Activated CD4-positive, CD25-positive, alpha-beta regulatory T cell treated with anti-CD3 and anti-CD28 coated beads, Interleukin-2, amount 50 U/mL, for 72 hours (primary cell): ENCODE measurements around the gene C19orf25.
"Not testable (repeated sequence)": the region's sequence is repeated elsewhere in the genome, so short reads cannot be mapped to it uniquely, and the experiment has no call there.

ENCODE experiments used
- DNase-seq: peaks from one replicate; pipeline ENCODE4 v3.0.0; 2021

Gene C19orf25

DNA sequence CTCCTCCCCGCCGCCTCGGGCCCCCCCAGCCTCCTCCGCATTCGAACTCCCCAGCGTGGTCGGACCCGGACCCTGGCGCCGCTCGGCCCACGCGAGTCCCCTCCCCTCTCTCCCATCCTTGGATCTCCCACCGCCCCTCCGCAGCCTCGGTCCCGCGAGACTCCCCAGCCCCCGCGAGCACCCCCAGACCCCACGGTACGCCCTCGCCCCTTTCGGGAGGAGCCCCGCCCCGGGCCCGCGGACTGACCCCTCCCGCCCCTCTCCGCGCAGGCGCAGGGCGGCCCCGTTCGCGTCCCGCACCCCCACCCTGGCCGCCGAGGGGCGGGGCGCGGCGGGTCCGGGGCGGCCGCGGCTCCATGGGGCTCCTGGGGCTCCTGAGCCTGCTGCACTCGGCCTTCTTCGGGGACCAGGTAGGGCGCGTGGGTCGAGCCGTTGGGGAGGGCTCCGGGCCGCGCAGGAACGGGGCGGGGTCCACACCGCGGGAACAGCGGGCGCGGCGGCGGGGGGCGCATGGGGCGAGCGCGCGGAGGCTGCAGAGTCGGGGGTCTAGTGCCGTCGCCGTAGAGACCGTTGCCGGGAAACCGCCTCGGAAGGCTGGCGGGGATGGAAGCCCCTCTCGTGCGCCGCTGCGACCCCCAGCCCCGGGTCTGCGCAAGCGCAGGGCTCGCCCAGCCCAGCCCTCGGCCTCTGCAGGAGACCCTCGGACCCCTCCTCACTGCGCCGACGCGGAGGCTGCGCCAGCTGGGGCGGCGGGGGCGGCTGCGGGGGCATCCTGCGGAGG, 32.9 kb downstream of the C19orf25 start:
- no peak for DNase-seq

DNA sequence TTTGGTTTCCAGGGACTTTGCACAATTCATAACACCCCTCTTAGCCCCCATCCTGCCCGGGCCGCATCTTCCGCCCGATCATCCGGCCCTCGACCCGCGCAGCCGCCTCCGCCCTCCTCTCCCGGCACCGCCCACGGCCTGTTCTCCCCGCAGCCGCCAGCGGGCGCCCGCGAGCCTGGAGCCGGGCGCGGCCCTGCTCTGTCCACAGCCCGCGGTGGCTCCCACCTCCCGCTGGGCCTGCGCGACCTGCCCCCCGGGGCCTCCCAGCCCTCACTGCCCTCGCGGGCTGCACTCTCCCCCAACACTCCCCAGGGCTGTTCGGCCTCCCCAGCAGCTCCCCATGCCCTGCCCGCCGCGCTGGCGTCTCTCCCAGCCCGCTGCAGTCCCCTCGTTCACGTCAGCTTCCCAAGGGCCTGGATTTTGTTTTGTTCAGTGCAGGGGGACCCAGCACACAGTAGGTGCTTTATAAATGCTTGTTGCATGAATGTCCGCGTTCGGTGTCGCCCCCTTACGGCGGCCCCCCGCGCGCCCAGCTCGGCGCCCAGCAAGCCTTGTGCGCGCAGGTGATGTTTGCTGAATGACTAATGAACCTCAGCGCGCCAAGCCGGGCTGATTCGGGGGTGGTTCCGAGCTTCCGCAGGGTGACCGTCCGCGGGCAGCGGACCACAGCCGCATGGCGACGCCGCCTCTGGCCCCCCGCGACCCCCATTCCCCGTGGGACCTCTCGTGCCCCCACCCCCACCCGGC, 33.7 kb downstream of the C19orf25 start:
- DNase-seq, result peak; percentile 86

DNA sequence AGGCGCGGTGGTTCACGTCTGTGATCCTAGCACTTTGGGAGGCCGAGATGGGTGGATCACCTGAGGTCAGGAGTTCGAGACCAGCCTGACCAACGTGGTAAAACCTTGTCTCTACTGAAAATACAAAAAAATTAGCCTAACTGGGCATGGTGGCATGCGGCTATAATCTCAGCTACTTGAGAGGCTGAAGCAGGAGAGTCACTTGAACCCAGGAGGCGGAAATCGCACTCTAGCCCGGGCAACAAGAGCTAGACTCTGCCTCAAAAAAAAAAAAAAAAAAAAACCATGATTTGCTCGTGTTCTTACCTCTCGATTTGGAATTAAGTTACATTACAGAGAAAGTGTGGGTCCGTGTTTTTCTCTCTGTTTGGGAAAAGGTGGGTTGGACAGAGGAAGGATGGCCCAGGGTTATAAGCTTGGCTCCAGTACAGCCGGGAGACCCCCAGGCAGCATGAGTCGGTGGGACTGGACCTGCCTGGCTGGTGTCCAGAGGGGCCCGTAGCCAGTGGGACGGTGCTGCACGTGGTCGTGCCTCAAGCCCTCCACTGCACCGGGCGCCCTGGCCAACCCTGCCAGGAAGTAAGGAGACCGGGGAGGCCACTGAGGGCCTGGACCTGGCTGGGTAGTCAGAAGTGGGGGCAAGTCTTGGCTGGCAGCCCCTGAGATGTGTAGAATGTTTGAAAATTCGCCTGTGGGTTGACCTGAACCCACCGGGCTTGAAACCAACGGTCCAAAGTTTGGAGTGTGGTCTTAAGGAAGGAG, 37.2 kb downstream of the C19orf25 start:
- no peak for DNase-seq

DNA sequence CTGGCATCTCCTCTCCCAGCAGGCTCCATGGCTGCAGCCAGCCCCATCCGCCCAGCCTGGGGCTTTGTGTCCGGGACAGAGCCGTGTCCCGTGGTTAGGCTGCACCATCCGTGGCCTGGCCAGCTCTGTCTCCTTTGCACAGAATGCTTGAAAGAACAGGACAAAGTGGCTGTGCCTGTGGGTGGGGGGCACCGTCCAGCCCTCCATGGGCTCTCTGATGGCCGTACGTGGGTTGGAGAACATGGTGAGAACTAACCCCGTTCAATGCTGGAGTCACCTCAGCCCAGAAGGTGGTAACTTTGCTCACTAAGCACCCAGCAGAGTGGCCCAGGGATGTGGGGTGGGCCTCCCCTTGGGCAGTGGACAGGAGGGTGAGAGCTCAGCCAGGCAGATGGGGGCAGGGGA, 38.0 kb downstream of the C19orf25 start:
- DNase-seq, result no peak

DNA sequence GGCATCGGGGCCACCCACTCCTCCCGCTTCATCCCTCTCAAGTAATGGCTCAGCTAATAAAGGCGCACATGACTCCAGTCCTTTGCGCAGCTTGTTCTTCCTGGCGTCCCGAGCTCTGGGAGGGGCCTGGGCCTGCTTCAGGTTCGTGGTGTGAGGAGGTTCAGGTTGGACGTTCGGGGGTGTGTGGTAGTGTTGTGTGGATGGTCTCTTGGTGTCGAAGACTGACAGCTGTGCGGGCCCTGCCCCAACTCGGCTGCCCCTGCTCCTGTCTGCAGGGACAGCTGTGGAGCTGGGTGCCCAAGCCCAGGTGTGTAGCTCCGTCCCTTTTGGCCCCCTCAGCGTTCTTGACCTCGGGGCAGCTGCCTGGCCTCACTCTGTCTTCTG, 38.6 kb downstream of the C19orf25 start:
- no peak for DNase-seq

DNA sequence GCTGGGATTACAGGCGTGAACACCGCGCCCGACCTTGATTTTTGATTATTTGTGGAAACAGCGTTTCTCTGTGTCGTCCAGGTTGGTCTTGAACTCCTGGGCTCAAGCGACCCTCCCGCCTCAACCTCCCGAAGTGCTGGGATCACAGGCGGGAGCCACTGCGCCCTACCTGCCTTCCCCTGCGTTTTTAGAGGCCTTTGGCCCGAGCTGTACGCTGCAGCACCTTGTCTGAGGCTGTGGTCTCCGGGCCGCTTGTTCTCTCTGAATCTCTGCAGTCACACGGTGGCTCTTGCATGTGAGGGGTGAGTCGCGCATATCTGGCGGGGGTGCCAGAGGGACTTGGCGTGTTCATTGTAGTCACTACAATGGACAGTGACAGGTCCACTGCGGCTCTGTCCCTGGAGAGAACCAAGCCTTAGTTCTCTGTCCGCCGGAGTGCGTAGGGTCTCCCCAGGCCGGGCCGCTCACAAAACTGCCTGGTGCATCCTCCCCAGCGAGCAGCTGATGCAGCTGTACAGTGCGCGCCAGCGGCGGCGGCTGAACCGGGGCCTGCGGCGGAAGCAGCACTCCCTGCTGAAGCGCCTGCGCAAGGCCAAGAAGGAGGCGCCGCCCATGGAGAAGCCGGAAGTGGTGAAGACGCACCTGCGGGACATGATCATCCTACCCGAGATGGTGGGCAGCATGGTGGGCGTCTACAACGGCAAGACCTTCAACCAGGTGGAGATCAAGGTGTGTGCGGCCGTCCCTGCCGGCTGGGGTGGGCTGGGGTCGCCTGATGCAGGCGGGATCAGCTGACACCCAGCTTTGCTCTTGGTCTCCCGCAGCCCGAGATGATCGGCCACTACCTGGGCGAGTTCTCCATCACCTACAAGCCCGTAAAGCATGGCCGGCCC, 39.2 kb downstream of the C19orf25 start:
- DNase-seq, result not testable (repeated sequence)

DNA sequence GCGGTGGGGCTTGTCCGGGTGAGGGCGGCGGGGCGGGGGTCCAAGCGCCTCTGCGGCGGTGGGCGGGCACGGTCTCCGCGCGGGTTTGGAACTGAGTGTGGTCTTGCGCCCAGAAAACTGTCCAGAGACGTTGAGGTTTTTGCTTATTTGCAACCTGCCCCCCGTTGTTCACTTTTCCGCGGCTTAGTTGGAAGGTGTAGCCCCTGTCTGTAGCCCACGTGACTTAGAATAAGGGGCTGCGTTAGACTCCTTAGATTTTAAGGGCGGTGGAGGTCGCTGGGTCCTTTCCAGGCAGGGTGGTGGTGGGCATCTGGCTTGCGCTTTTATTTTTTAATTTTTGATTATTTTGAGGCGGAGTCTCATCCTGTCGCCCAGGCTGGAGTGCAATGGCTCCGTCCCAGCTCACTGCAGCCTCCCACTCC, 40.1 kb downstream of the C19orf25 start:
- no peak for DNase-seq

DNA sequence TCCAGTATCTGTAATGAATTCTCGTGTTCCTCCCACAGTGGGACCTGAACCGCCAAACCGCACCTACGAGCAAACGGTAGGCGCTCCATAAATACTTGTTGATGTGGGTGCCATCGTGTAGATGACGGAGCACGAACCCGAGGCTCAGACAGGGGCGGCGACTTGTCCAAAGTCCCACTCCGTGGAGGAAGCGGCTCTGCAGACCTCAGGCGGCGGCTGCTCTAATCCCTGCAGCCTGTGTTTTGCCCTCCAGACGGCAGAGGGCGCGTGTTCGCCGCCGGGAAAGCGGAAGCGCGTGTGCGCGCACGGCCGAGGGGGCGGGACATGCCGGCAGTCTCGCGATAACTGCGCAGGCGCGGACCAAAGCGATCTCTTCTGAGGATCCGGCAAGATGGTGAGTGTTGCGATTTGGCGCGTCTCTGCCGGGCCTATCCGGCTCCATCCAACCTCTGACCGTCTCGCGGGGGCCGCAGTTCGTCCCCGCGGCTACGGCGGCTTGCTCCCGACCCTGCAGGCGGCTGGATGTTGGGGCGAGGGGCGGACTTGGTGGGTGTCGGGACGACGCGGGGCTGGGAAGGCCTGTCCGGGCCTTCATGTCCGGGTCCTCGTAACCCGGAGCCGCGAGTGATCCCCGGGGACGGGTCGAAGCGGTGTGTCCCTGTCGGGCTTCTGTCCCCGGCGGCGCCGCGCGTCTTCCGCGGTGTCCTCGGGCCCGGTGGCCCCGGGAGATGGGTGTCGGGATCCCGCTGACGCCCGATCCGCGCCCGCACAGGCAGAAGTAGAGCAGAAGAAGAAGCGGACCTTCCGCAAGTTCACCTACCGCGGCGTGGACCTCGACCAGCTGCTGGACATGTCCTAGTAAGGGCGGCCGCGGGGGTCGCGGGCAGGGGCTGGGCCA, 40.7 kb downstream of the C19orf25 start, which contains the start of gene RPS15:
RPS15 (plus strand) TSS at position 362 of the 898 bp plus-strand sequence; CDS start at position 392, 30 bp downstream.
- DNase-seq, result peak; percentile 97

DNA sequence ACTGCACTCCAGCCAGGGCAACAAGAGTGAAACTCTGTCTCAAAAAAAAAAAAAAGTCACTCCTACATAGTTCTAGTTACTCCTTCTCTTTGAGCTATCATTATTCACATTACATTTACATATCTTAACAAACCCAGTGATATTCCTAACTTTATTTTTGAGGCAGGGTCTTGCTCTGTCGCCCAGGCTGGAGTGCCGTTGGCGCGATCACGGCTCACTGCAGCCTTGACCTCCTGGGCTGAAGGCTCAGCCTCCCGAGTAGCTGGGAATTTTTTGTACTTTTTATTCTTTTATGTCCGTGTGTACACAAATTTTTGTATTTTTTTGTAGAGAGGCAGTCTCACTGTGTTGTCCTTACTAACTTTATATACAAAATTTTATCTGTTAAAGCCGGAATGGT, 41.4 kb downstream of the C19orf25 start:
- DNase-seq, result no peak

DNA sequence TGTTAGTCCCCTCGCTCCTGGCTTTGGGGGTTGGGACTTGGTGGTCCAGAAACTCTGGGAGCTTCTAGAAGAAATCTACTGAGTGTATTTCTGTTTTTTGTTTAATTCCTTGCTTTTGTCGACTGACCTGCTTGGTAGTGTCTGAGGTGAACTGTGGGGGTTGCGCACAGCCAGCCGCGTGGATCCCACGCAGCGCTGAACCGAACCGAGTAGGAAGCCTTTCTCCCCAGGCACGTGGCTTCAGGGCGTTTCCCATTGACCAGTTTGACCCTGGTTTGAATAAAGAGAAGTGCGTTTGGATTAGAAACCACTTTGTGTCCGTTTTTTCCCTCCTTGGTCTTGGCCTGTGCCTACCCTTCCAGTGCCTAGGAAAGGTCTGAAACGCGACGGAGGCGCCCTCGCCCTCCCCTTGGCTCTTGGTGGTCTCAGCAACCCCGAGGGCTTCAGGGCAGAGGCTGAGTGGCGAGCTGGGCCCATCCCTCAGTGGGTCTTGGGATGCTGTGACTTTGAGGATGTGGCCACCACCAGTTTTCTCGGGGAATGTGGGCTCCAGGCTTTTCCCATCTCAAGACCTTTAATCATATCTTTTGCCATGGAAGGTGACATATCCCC, 43.5 kb downstream of the C19orf25 start:
- DNase-seq, result no peak

DNA sequence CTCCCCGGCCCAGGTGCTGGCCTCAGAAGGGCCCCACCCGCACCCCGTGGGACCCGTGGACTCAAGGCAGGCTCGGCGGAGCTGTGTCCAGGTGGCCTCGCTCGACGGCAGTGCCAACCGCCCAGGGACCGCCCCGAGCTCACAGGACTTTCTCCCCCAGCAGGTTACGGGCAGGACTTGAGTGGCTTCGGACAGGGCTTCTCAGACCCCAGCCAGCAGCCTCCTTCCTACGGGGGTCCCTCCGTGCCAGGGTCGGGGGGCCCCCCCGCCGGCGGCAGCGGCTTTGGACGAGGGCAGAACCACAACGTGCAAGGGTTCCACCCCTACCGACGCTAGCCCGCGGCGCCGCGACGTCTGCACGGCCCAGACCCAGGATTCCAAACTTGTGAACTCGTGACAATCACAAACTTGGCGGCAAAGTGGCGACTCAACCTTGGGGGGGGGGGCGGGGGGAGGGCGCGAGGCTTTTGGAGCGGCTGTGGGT, 44.4 kb downstream of the C19orf25 start:
- no peak for DNase-seq

DNA sequence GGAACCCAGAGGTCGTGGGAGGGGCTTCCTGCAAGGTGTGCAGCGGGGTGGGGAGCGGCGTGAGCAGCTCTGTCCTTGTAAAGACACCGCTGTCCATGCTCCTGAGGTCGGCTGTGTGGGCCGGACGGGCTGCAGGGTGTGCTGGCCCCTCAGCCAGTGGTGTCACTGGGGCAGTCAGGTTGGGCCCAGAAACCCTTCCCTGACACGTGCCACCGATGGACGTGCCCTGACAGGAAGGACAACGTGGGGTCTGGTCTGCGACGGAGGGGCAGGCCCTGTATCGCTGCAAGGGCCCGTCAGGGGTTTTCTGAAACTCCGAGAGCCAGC, 45.0 kb downstream of the C19orf25 start:
- no peak for DNase-seq

DNA sequence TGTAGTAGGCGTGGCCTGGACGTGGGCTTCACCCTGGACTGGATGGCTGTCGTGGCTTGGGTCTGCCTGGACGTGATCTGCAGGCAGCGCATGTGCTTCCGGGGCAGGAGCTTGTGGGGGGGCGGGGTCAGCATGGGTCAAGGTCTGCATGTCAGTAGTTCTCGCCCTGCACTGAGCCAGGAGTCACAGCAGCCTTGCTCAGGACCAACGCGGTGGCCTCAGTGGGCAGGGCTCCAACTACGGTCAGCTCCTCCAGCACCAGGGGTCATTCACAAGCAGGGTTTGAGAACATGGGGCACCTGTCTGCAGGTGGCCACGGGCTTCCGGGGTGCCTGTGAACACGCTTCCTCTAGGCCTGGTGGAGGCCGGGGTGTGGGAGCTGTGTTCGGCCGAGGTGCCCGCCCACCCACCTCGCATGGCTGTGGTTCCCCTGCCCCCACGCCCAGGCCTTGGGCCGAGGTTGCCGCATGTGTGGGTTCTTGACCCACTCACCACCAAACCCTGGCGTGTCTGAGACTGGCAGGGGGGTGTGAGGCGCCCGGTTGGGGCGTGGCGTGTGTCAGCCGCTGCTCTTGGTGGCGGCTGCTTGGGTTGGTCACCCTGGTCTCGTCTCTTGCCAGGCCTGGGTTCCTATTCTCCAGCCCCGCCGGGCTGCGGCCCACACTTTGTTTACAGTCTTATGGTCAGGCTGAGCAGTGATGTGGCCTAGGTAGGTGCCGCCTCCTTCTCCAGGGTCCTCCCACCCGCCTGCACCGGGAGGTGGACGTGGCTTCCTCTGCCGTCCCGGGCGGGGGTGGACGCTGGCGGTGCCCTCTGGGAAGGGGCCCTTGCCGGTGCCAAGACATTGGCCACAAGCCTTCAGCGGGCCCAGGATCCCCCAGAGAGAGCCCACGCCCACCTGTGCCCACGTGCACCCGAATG, 45.6 kb downstream of the C19orf25 start:
- DNase-seq, result no peak

DNA sequence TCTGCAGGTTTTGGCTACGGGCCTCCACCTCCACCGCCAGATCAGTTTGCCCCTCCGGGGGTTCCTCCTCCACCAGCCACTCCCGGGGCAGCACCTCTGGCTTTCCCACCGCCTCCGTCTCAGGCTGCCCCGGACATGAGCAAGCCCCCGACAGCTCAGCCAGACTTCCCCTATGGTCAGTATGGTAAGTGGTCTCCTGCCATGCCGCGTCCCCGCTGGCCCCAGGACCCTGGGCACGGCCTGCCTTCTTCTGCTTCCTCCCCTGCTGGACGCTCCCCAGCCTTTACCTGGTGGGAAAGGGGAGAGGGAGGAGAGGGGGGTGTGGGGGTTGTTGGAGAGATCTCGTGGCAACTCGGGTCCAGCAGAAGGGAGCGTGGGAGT, 46.5 kb downstream of the C19orf25 start:
- no peak for DNase-seq

DNA sequence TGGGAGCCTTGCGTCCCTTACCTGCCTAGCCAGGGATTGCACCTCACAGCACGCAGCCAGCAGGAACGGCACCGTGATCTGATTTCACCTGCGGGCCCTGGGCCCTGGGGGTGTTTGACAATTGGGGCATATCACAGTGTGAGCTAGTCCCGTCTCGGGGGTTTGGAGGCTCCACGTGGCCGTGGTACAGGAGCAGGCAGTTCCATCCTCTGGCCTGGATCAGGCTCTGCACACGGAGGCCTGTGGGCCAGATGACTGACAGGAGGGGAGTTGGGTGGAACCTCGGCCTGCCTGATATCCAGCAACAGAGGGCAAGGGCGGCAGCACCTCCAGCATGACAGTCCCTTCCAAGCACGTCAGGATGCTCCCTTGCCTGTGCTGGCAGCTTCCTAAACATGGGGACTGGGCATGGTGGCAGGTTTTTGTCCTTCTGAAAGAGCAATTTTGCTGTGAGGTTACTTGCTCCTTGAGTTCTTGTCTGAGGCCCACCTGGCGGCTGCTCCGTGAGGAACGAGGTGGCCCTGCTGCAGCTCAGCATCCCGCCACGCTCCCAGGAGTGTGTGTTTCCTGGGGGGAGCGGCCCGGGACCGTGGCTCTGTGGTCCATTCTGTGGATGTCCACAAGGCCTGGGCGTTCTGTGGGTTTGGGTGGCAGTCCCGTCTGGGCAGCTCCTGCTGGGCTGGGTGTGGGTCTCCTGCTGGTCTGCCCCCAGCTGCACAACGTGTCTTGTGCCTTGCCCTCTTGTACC, 47.1 kb downstream of the C19orf25 start:
- DNase-seq, result no peak

DNA sequence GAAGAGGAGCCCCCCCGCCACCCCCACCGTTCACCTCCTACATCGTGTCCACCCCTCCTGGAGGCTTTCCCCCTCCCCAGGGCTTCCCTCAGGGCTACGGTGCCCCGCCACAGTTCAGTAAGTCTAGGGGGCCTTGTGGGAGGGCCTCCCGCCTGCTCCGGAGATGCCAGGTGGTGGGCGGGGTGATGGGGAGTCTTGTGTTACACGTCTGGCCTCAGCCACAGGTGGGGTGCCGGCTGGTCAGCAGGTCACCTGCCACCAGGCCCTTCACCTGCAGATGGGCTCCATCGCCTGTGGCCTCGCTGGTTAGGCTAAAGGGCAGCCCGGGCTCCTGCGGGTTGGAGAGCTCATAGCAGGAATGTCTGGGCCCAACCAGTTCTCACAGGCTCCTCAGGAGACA, 48.8 kb downstream of the C19orf25 start:
- no peak for DNase-seq

DNA sequence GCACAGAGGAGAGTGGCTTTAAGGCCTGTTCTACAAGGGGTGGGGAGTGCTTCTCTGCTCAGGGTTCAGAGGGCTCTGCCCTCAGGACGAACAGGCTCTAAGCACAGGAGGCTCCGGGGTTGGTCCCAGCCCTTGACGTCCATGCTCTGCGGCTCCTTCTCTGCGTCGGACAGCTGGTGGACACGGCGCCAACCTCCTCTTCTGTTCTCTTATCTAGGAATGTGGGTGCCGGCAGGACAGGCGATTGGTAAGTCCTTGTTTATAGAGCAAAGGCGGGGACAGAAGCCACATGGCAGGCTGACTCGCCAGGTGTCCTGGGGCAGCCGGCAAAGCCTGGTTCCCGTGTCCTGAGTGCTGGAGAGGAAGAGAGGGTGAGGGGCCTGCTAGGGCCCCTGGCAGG, 49.3 kb downstream of the C19orf25 start:
- no peak for DNase-seq

DNA sequence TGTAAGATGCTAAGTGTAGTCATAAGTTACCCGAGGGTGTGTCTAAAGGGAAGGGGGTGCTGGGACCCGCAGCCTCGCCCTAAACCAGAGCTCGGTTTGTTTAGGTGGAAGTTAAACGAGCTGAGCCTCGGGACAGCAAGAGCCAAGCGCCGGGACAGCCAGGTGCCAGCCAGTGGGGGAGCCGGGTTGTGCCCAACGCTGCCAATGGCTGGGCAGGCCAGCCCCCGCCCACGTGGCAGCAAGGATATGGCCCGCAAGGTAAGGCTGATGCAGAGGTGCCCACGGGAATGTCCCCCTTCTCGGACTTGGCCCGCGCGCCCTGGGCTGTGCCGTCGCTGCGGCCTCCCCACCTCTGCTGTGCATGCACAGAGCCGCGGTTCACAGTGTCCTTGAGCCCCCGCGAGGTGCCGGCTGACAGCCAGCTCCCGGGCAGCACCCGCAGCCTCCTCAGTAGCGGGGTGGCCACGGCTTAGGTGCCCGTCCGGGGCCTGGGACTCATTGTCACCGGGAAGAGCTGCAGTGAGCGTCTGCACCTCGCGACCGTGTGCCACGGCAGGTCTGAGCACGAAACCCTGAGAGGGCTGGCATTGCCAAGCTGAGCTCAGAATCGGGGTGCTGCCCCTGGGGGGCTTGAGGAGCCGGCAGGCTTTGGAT, 50.1 kb downstream of the C19orf25 start:
- DNase-seq, result no peak
